ENCODE results near the gene PCDHGA8. TPM values are rescaled to one million over a fixed set of nuclear protein-coding genes. Genes with fewer than 3 reads are reported as not detected.
"Not testable (repeated sequence)": the region's sequence is repeated elsewhere in the genome, so short reads cannot be mapped to it uniquely, and the experiment has no call there.

Gene PCDHGA8
- total RNA-seq, 1 donor from 2014 or later: 2.6 TPM

DNA sequence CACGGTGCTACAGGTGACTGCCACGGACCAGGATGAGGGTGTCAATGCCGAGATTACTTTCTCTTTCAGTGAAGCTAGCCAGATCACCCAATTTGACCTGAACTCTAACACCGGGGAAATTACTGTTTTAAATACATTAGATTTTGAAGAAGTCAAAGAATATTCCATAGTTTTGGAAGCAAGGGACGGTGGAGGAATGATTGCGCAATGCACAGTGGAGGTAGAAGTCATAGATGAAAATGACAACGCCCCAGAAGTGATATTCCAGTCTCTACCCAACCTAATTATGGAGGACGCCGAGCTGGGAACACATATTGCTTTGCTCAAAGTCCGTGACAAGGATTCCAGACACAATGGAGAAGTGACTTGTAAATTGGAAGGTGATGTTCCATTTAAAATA, 3.8 kb upstream of the PCDHGA8 start:
- no peak overlapping the region for H3K27ac Mint-ChIP-seq (ENCODE audit: unreplicated experiment)
- H3K4me3 Mint-ChIP-seq (ENCODE audit: unreplicated experiment): peak overlapping the region; percentile 81
- peaks cover 73% of the 10 kb centered on the region for H3K36me3 Mint-ChIP-seq (ENCODE audit: low read depth, unreplicated experiment)
- DNase-seq (ENCODE audit: low spot score): no peak
- peaks cover 3% of the 10 kb centered on the region for H3K4me1 Mint-ChIP-seq (ENCODE audit: unreplicated experiment)
- TF ChIP-seq, protein P1, sequence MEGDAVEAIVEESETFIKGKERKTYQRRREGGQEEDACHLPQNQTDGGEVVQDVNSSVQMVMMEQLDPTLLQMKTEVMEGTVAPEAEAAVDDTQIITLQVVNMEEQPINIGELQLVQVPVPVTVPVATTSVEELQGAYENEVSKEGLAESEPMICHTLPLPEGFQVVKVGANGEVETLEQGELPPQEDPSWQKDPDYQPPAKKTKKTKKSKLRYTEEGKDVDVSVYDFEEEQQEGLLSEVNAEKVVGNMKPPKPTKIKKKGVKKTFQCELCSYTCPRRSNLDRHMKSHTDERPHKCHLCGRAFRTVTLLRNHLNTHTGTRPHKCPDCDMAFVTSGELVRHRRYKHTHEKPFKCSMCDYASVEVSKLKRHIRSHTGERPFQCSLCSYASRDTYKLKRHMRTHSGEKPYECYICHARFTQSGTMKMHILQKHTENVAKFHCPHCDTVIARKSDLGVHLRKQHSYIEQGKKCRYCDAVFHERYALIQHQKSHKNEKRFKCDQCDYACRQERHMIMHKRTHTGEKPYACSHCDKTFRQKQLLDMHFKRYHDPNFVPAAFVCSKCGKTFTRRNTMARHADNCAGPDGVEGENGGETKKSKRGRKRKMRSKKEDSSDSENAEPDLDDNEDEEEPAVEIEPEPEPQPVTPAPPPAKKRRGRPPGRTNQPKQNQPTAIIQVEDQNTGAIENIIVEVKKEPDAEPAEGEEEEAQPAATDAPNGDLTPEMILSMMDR (IDR thresholded peaks at IDR 0.05; ENCODE audit: unreplicated experiment): no peak
- peaks cover 41% of the 10 kb centered on the region for H3K9me3 Mint-ChIP-seq (ENCODE audit: unreplicated experiment)
- peaks cover 8% of the 10 kb centered on the region for H3K27me3 Mint-ChIP-seq (ENCODE audit: unreplicated experiment)

DNA sequence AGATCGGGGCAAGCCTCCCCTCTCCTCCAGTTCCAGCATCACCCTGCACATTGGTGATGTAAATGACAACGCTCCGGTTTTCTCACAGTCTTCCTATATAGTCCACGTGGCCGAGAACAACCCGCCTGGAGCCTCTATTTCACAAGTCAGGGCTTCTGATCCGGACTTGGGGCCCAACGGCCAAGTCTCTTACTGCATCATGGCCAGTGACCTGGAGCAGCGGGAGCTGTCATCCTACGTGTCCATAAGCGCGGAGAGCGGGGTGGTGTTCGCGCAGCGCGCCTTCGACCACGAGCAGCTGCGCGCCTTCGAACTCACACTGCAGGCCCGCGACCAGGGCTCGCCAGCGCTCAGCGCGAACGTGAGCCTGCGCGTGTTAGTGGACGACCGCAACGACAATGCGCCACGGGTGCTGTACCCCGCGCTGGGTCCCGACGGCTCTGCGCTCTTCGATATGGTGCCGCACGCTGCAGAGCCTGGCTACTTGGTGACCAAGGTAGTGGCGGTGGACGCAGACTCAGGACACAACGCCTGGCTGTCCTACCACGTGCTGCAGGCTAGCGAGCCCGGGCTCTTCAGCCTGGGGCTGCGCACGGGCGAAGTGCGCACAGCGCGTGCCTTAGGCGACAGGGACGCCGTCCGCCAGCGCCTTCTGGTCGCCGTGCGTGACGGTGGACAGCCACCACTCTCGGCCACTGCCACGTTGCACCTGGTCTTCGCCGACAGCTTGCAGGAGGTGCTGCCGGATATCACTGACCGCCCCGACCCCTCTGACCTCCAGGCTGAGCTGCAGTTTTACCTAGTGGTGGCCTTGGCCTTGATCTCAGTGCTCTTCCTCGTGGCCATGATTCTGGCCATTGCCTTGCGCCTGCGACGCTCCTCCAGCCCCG, 3.0 kb upstream of the PCDHGA8 start:
- DNase-seq (ENCODE audit: low spot score): no peak
- Mint-ChIP-seq H3K27me3 (ENCODE audit: unreplicated experiment) (peaks cover 8% of the 10 kb centered on the region), H3K27ac (ENCODE audit: unreplicated experiment) (no peak overlapping the region), H3K4me3 (ENCODE audit: unreplicated experiment) (peak overlapping the region; percentile 81), H3K9me3 (ENCODE audit: unreplicated experiment) (peaks cover 43% of the 10 kb centered on the region), H3K36me3 (ENCODE audit: low read depth, unreplicated experiment) (peaks cover 73% of the 10 kb centered on the region), H3K4me1 (ENCODE audit: unreplicated experiment) (peaks cover 3% of the 10 kb centered on the region)
- TF ChIP-seq, protein P1 (IDR thresholded peaks at IDR 0.05; ENCODE audit: unreplicated experiment): no peak

DNA sequence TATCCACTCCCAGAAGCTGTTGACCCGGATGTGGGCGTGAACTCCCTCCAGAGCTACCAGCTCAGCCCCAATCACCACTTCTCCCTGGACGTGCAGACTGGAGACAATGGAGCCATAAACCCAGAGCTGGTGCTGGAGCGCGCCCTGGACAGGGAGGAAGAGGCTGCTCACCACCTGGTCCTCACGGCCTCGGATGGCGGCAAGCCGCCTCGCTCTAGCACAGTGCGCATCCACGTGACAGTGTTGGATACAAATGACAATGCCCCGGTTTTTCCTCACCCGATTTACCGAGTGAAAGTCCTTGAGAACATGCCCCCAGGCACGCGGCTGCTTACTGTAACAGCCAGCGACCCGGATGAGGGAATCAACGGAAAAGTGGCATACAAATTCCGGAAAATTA, 834 bp downstream of the PCDHGA8 start:
- H3K4me1 Mint-ChIP-seq (ENCODE audit: unreplicated experiment): peaks cover 3% of the 10 kb centered on the region
- no peak overlapping the region for H3K27ac Mint-ChIP-seq (ENCODE audit: unreplicated experiment)
- H3K4me3 Mint-ChIP-seq (ENCODE audit: unreplicated experiment): peak overlapping the region; percentile 56
- no peak for DNase-seq (ENCODE audit: low spot score)
- TF ChIP-seq, protein P1 (IDR thresholded peaks at IDR 0.05; ENCODE audit: unreplicated experiment): no peak
- peaks cover 4% of the 10 kb centered on the region for H3K27me3 Mint-ChIP-seq (ENCODE audit: unreplicated experiment)
- H3K9me3 Mint-ChIP-seq (ENCODE audit: unreplicated experiment): peaks cover 36% of the 10 kb centered on the region
- peaks cover 66% of the 10 kb centered on the region for H3K36me3 Mint-ChIP-seq (ENCODE audit: low read depth, unreplicated experiment)

- H3K4me1 Mint-ChIP-seq (ENCODE audit: unreplicated experiment); H3K27ac Mint-ChIP-seq (ENCODE audit: unreplicated experiment); H3K27me3 Mint-ChIP-seq (ENCODE audit: unreplicated experiment); DNase-seq (ENCODE audit: low spot score): not testable (repeated sequence)
- Mint-ChIP-seq H3K4me3 (ENCODE audit: unreplicated experiment) (peak overlapping the region; percentile 56), H3K36me3 (ENCODE audit: low read depth, unreplicated experiment) (peaks cover 63% of the 10 kb centered on the region), H3K9me3 (ENCODE audit: unreplicated experiment) (peaks cover 35% of the 10 kb centered on the region)
Measured at GRCh38 chr5:141394401-141395187, 2.2 kb downstream of the PCDHGA8 start.

DNA sequence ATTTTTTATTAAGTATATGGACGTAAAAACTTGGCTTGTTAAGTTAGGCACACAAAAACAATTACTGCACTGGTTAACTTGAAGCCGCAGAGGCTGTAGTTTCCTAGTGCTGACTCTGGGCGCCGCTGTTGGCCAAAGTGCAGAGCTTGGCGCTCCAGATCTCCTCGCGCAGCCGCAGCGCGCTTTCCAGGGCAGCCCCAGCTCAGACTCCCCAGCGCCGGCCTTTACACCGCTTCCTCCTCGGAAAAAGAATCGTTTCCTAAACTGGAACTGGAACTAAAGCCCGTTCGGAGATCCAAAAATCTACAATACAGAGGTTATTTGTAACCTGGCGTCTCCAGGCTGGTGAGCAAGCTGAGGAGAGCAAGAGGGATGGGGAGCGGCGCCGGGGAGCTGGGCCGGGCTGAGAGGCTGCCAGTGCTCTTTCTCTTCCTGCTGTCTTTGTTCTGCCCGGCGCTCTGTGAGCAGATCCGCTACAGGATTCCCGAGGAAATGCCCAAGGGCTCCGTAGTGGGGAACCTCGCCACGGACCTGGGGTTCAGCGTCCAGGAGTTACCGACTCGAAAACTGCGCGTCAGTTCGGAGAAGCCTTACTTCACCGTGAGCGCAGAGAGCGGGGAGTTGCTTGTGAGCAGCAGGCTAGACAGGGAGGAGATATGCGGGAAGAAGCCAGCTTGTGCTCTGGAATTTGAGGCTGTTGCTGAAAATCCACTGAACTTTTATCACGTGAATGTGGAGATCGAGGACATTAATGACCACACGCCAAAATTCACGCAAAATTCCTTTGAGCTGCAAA, 5.5 kb downstream of the PCDHGA8 start, which contains the start of gene PCDHGB5:
TSS of gene PCDHGB5 (plus strand) at position 192 of the 796 bp plus-strand sequence. CDS start at position 373, 181 bp downstream.
- Mint-ChIP-seq H3K36me3 (ENCODE audit: low read depth, unreplicated experiment) (peaks cover 51% of the 10 kb centered on the region), H3K4me3 (ENCODE audit: unreplicated experiment) (peak within 1 kb of the TSS; percentile 77), H3K9me3 (ENCODE audit: unreplicated experiment) (peaks cover 36% of the 10 kb centered on the region)
- H3K27me3 Mint-ChIP-seq (ENCODE audit: unreplicated experiment); H3K4me1 Mint-ChIP-seq (ENCODE audit: unreplicated experiment); H3K27ac Mint-ChIP-seq (ENCODE audit: unreplicated experiment); DNase-seq (ENCODE audit: low spot score): not testable (repeated sequence)

Measured in endothelial cell (in vitro differentiated cells).